Measurements from ENCODE around the gene PARP16. TPM values are rescaled to one million over a fixed set of nuclear protein-coding genes. Genes with fewer than 3 reads are reported as not detected.

The PARP16 gene
- total and polyA plus RNA-seq, 9 of the 15 experiments (the other 6 are each of a cell fraction or from before 2014, with no cell fraction given), result 3.0 to 9.9 (median 5.8) TPM

- ChIA-PET POLR2A (interaction anchor here (1.1 to 2.2 kb wide), 7 partner anchors 9 to 58 kb away, joined by 3 to 10 read pairs (median 4); partner anchors contain the start of gene RNU5B-1), CTCF (ENCODE audit: low intra/inter-chr PET ratio) (no interaction called here)
- Histone ChIP-seq H3K4me2 (ENCODE audit: insufficient read depth, low read length) (no peak overlapping the region), H3K9me3 (replicated peaks; ENCODE audit: control insufficient read depth, insufficient read depth, low read depth, low read length) (no peaks in the 10 kb centered on the region), H3K4me1 (replicated peaks in 1 of 2; ENCODE audit: control insufficient read depth in 2 of 2, insufficient read depth in 2 of 2, low read length in 2 of 2) (peaks cover 11 to 13% of the 10 kb centered on the region in 2 experiments; a peak in 4 of 5 replicates), H3K36me3 (ENCODE audit: control insufficient read depth, insufficient read depth, low read length) (no peaks in the 10 kb centered on the region), H3K79me2 (ENCODE audit: control insufficient read depth, insufficient read depth, low read length) (no peaks in the 10 kb centered on the region), H2AFZ (ENCODE audit: low read depth, low read length) (no peak overlapping the region), H3K27me3 (ENCODE audit: control insufficient read depth in 2 of 2, insufficient read depth in 2 of 2, low read length in 2 of 2) (no peaks in the 10 kb centered on the region), H3K4me3 (no peak overlapping the region), H3K9me1 (ENCODE audit: control insufficient read depth, insufficient read depth, low read length) (no peaks in the 10 kb centered on the region), H3K27ac (ENCODE audit: extremely low read depth, low read depth, low read length) (no peak overlapping the region), H4K20me1 (replicated peaks; ENCODE audit: control insufficient read depth, insufficient read depth, low read length) (no peaks in the 10 kb centered on the region), H3K9ac (ENCODE audit: insufficient read depth in 1 of 2, low read depth in 2 of 2, low read length in 2 of 2) (no peak overlapping the region)
- FAIRE-seq, result no peak
- no peak for ATAC-seq
- 78% methylated on average over 8 of the region's 8 CpGs for WGBS (ENCODE audit: insufficient coverage, low coverage, missing lambda C conversion rate)
- in situ Hi-C loops (cut with MboI), result no loop called here
- intact Hi-C loops (cut with micrococcal nuclease), result no loop called here
- no peak for DNase-seq (ENCODE audit: extremely low read depth in 1 of 4, low spot score in 3 of 4)
- no TSS peak for BruUV-seq (replicated peaks)
- no peak for TF ChIP-seq NCOA2 (IDR thresholded peaks at IDR 0.05; ENCODE audit: partially characterized antibody in 2 of 2)
- TF ChIP-seq NCOR1 (IDR thresholded peaks at IDR 0.05), result no peak
- no peak for TF ChIP-seq TOE1 (IDR thresholded peaks at IDR 0.05; ENCODE audit: borderline replicate concordance)
- no peak for TF ChIP-seq TOE1 (CRISPR knock-in tag; IDR thresholded peaks at IDR 0.05; ENCODE audit: borderline replicate concordance, low read depth)
- no peak for TF ChIP-seq YBX1 (IDR thresholded peaks at IDR 0.05)
- no peak for TF ChIP-seq POLR2A (conservative IDR thresholded peaks at IDR 0.05)
- TF ChIP-seq E2F8 (IDR thresholded peaks at IDR 0.05; ENCODE audit: low read depth, partially characterized antibody), result no peak
- TF ChIP-seq, protein P1, sequence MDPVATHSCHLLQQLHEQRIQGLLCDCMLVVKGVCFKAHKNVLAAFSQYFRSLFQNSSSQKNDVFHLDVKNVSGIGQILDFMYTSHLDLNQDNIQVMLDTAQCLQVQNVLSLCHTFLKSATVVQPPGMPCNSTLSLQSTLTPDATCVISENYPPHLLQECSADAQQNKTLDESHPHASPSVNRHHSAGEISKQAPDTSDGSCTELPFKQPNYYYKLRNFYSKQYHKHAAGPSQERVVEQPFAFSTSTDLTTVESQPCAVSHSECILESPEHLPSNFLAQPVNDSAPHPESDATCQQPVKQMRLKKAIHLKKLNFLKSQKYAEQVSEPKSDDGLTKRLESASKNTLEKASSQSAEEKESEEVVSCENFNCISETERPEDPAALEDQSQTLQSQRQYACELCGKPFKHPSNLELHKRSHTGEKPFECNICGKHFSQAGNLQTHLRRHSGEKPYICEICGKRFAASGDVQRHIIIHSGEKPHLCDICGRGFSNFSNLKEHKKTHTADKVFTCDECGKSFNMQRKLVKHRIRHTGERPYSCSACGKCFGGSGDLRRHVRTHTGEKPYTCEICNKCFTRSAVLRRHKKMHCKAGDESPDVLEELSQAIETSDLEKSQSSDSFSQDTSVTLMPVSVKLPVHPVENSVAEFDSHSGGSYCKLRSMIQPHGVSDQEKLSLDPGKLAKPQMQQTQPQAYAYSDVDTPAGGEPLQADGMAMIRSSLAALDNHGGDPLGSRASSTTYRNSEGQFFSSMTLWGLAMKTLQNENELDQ (CRISPR knock-in tag; IDR thresholded peaks at IDR 0.05; ENCODE audit: borderline replicate concordance), result no peak
- no peak for TF ChIP-seq NUFIP1 (IDR thresholded peaks at IDR 0.05; ENCODE audit: partially characterized antibody)
- no peak for TF ChIP-seq U2AF1 (optimal IDR thresholded peaks at IDR 0.05; ENCODE audit: low read depth, low read length)
- TF ChIP-seq CHAMP1 (IDR thresholded peaks at IDR 0.05), result no peak
Measured at GRCh38 chr15:65246026-65246714, 40.5 kb downstream of the PARP16 start.

All from K562 (cell line).